Right cardiac atrium (tissue), 5 donors: ENCODE results near the gene OPN5. TPM values are rescaled to one million over a fixed set of nuclear protein-coding genes. Genes with fewer than 3 reads are reported as not detected.

Experiments used
- ATAC-seq, 2 donors: fragments of 200-7000 bp; cut with Tn5 transposase; one replicate each; pipeline versions ENCODE4 v1.8.0 to v1.9.1; 2020; ENCODE audit warnings: moderate library complexity in 2 of 2, mild to moderate bottlenecking in 1 of 2
- DNase-seq, 3 donors: peaks; one replicate each; pipeline ENCODE4 v3.0.0-alpha.2; 2020
- H3K27ac ChIP-seq: one replicate; pipeline ENCODE4 v1.5.1; 2013; ENCODE audit warnings: mild to moderate bottlenecking, low read length, control low read depth, moderate library complexity
- H3K27me3 ChIP-seq: one replicate; pipeline ENCODE4 v1.6.1; 2013; ENCODE audit not compliant: control insufficient read depth, insufficient read depth
- H3K4me1 ChIP-seq: one replicate; pipeline ENCODE4 v1.6.1; 2013; ENCODE audit warnings: low read length; ENCODE audit not compliant: control insufficient read depth, insufficient read depth
- H3K4me3 ChIP-seq: one replicate; pipeline ENCODE4 v1.5.1; 2013; ENCODE audit warnings: low read length, control low read depth
- H3K9me3 ChIP-seq: one replicate; pipeline ENCODE4 v1.6.1; 2013; ENCODE audit warnings: low read length; ENCODE audit not compliant: control insufficient read depth
- WGBS: extraction: QIAGEN DNeasy Blood & Tissue Kit; methylation state at CpG from one replicate; pipeline ENCODE4 v1.1.7; 2013; 5-methylcytosine and 5-hydroxymethylcytosine counted together
- intact Hi-C, 4 donors: fragments of 100-400 bp; cut with DNase I; formaldehyde crosslinking; loops; one replicate each; pipeline versions ENCODE4 v1.11.0 to v1.14.0; 2022 to 2023
- polyA plus RNA-seq: library from polyadenylated mRNA; stranded (reverse); fragments of 200-250 nt; gene quantifications from one replicate; pipeline ENCODE4 v1.2.3, GENCODE V29; 2013
- total RNA-seq, 4 donors: library from RNA; stranded (reverse); fragmentation: NEBNext Ultra II Directional; extraction: Animal tissue kit (Norgen Biotek cat#: 25700); gene quantifications; one replicate each; pipeline ENCODE4 v1.2.1, GENCODE V29; 2021
- donor health status: healthy with polysubstance abuse.
- donor health status: DM: no; HTN: yes; CAD: no.
- donor health status: DM: no; HTN: no; CAD: no.
- donor health status: DM: no; HTN: yes; CAD: no; lungs with severe emphysema.
- donor health status: DM: yes; HTN: yes; CAD: no.

Gene OPN5
- total and polyA plus RNA-seq, 5 donors: not detected

- Histone ChIP-seq H3K9me3 (no peaks in the 10 kb centered on the region), H3K4me3 (no peak overlapping the region), H3K4me1 (no peaks in the 10 kb centered on the region), H3K27me3 (no peaks in the 10 kb centered on the region), H3K27ac (no peak overlapping the region)
- DNase-seq (no peak), ATAC-seq (no peak)
- intact Hi-C loops: loop anchor here (5.0 to 10.0 kb wide), 5 partner anchors 375 to 1623 kb away; no protein-coding TSS in a partner anchor
- WGBS: 70% methylated on average over 2 of the region's 2 CpGs
These were observed 7.7 kb downstream of the OPN5 start for GRCh38 chr6:47789553-47789952.

GRCh38 chr6:47792216-47792733 lies 10.4 kb downstream of the OPN5 start:
- Histone ChIP-seq H3K9me3 (no peaks in the 10 kb centered on the region), H3K4me3 (no peak overlapping the region), H3K27ac (no peak overlapping the region), H3K4me1 (no peaks in the 10 kb centered on the region), H3K27me3 (no peaks in the 10 kb centered on the region)
- DNase-seq (no peak), ATAC-seq (no peak)
- intact Hi-C loops: no loop called here
- 94% methylated on average over 4 of the region's 4 CpGs for WGBS

- no peak overlapping the region for H3K27ac ChIP-seq
- no peaks in the 10 kb centered on the region for H3K27me3 ChIP-seq
- H3K9me3 ChIP-seq: no peaks in the 10 kb centered on the region
- no peak overlapping the region for H3K4me3 ChIP-seq
- 48% methylated on average over 8 of the region's 8 CpGs for WGBS
- no peaks in the 10 kb centered on the region for H3K4me1 ChIP-seq
- intact Hi-C loops: no loop called here
- ATAC-seq (no peak), DNase-seq (no peak)
These were observed 12.8 kb downstream of the OPN5 start for GRCh38 chr6:47794577-47795135.

- Histone ChIP-seq H3K27me3 (no peaks in the 10 kb centered on the region), H3K4me3 (no peak overlapping the region), H3K27ac (no peak overlapping the region), H3K4me1 (no peaks in the 10 kb centered on the region), H3K9me3 (no peaks in the 10 kb centered on the region)
- DNase-seq (no peak), ATAC-seq (no peak)
- WGBS: 40% methylated on average over 2 of the region's 2 CpGs
- intact Hi-C loops: no loop called here
These were observed 20.2 kb downstream of the OPN5 start for GRCh38 chr6:47801984-47802383.

GRCh38 chr6:47804821-47805220 lies 23.0 kb downstream of the OPN5 start:
- DNase-seq (no peak), ATAC-seq (no peak)
- WGBS: 79% methylated on average over 2 of the region's 2 CpGs
- H3K27me3 ChIP-seq: no peaks in the 10 kb centered on the region
- no peak overlapping the region for H3K4me3 ChIP-seq
- intact Hi-C loops: no loop called here
- H3K27ac ChIP-seq: no peak overlapping the region
- no peaks in the 10 kb centered on the region for H3K4me1 ChIP-seq
- H3K9me3 ChIP-seq: no peaks in the 10 kb centered on the region

GRCh38 chr6:47809873-47810272 lies 28.0 kb downstream of the OPN5 start:
- Histone ChIP-seq H3K4me1 (no peaks in the 10 kb centered on the region), H3K27me3 (no peaks in the 10 kb centered on the region), H3K4me3 (no peak overlapping the region), H3K27ac (no peak overlapping the region), H3K9me3 (no peaks in the 10 kb centered on the region)
- ATAC-seq (no peak), DNase-seq (no peak)
- intact Hi-C loops: no loop called here
- WGBS: 92% methylated on average over 8 of the region's 8 CpGs

- no peak overlapping the region for H3K4me3 ChIP-seq
- DNase-seq (no peak), ATAC-seq (no peak)
- no peak overlapping the region for H3K27ac ChIP-seq
- H3K4me1 ChIP-seq: no peaks in the 10 kb centered on the region
- no peaks in the 10 kb centered on the region for H3K27me3 ChIP-seq
- WGBS: 79% methylated on average over 3 of the region's 3 CpGs
- H3K9me3 ChIP-seq: no peaks in the 10 kb centered on the region
- intact Hi-C loops: no loop called here
These were observed 29.1 kb downstream of the OPN5 start for GRCh38 chr6:47810885-47811284.

GRCh38 chr6:47811443-47811842 lies 29.6 kb downstream of the OPN5 start:
- DNase-seq (no peak), ATAC-seq (no peak)
- intact Hi-C loops: no loop called here
- Histone ChIP-seq H3K9me3 (no peaks in the 10 kb centered on the region), H3K27me3 (no peaks in the 10 kb centered on the region), H3K4me1 (no peaks in the 10 kb centered on the region), H3K4me3 (no peak overlapping the region), H3K27ac (no peak overlapping the region)
- 86% methylated on average over 3 of the region's 3 CpGs for WGBS

GRCh38 chr6:47817749-47818148 lies 35.9 kb downstream of the OPN5 start:
- Histone ChIP-seq H3K27ac (no peak overlapping the region), H3K27me3 (peaks cover 2% of the 10 kb centered on the region), H3K4me1 (no peaks in the 10 kb centered on the region), H3K4me3 (no peak overlapping the region), H3K9me3 (no peaks in the 10 kb centered on the region)
- intact Hi-C loops: no loop called here
- WGBS: 90% methylated on average over 4 of the region's 4 CpGs
- ATAC-seq (no peak), DNase-seq (no peak)

GRCh38 chr6:47819461-47819860 lies 37.6 kb downstream of the OPN5 start:
- Histone ChIP-seq H3K9me3 (no peaks in the 10 kb centered on the region), H3K27ac (no peak overlapping the region), H3K27me3 (peaks cover 2% of the 10 kb centered on the region), H3K4me3 (no peak overlapping the region), H3K4me1 (no peaks in the 10 kb centered on the region)
- 81% methylated on average over 3 of the region's 3 CpGs for WGBS
- intact Hi-C loops: no loop called here
- ATAC-seq (no peak), DNase-seq (no peak)

GRCh38 chr6:47822856-47823554 lies 41.2 kb downstream of the OPN5 start:
- Histone ChIP-seq H3K9me3 (no peaks in the 10 kb centered on the region), H3K4me3 (no peak overlapping the region), H3K27me3 (no peaks in the 10 kb centered on the region), H3K4me1 (no peaks in the 10 kb centered on the region), H3K27ac (no peak overlapping the region)
- DNase-seq (no peak), ATAC-seq (no peak)
- WGBS: 74% methylated on average over 6 of the region's 6 CpGs
- intact Hi-C loops: no loop called here
